ENCODE results near the gene TUT1. TPM values are rescaled to one million over a fixed set of nuclear protein-coding genes. Genes with fewer than 3 reads are reported as not detected.
A peak's percentile ranks its signal among the peaks of the same experiment; 100 is the strongest.

Gene TUT1
- total RNA-seq, 1 donor from 2014 or later, result 22.1 TPM

- Mint-ChIP-seq H3K9me3 (no peaks in the 10 kb centered on the region), H3K27ac (peak overlapping the region; percentile 100), H3K36me3 (peaks cover 31% of the 10 kb centered on the region), H3K27me3 (peaks cover 3% of the 10 kb centered on the region), H3K4me3 (peak overlapping the region; percentile 94), H3K4me1 (ENCODE audit: unreplicated experiment) (peaks cover 42% of the 10 kb centered on the region)
- no peak for DNase-seq (ENCODE audit: extremely low spot score, unreplicated experiment)
- no peak for TF ChIP-seq CTCF (conservative IDR thresholded peaks at IDR 0.05)
Observed at GRCh38 chr11:62599901-62600300, 8.6 kb upstream of the TUT1 start.

GRCh38 chr11:62599069-62599696 is 7.9 kb upstream of the TUT1 start:
- Mint-ChIP-seq H3K27me3 (peaks cover 3% of the 10 kb centered on the region), H3K36me3 (peaks cover 34% of the 10 kb centered on the region), H3K4me1 (ENCODE audit: unreplicated experiment) (peaks cover 40% of the 10 kb centered on the region), H3K9me3 (no peaks in the 10 kb centered on the region), H3K27ac (peak overlapping the region; percentile 100), H3K4me3 (peak overlapping the region; percentile 94)
- TF ChIP-seq CTCF (conservative IDR thresholded peaks at IDR 0.05), result no peak
- DNase-seq (ENCODE audit: extremely low spot score, unreplicated experiment), result peak; percentile 90

GRCh38 chr11:62595124-62595523 is 3.8 kb upstream of the TUT1 start:
- no peaks in the 10 kb centered on the region for H3K9me3 Mint-ChIP-seq
- peaks cover 35% of the 10 kb centered on the region for H3K36me3 Mint-ChIP-seq
- no peak for TF ChIP-seq CTCF (conservative IDR thresholded peaks at IDR 0.05)
- peak overlapping the region; percentile 68 for H3K27ac Mint-ChIP-seq
- H3K4me3 Mint-ChIP-seq, result no peak overlapping the region
- no peaks in the 10 kb centered on the region for H3K27me3 Mint-ChIP-seq
- DNase-seq (ENCODE audit: extremely low spot score, unreplicated experiment), result no peak
- peaks cover 38% of the 10 kb centered on the region for H3K4me1 Mint-ChIP-seq (ENCODE audit: unreplicated experiment)

- H3K4me3 Mint-ChIP-seq, result peak overlapping the region; percentile 85
Observed at GRCh38 chr11:62593434-62594044, 2.2 kb upstream of the TUT1 start.

GRCh38 chr11:62592989-62593421 is 1.7 kb upstream of the TUT1 start:
- DNase-seq (ENCODE audit: extremely low spot score, unreplicated experiment), result no peak
- Mint-ChIP-seq H3K27ac (no peak overlapping the region), H3K4me3 (no peak overlapping the region), H3K9me3 (no peaks in the 10 kb centered on the region), H3K4me1 (ENCODE audit: unreplicated experiment) (peaks cover 20% of the 10 kb centered on the region), H3K27me3 (no peaks in the 10 kb centered on the region), H3K36me3 (peaks cover 14% of the 10 kb centered on the region)
- no peak for TF ChIP-seq CTCF (conservative IDR thresholded peaks at IDR 0.05)

More at GRCh38 chr11:62593434-62594044, 2.2 kb upstream of the TUT1 start:
- Mint-ChIP-seq H3K4me1 (ENCODE audit: unreplicated experiment) (peaks cover 23% of the 10 kb centered on the region), H3K27me3 (no peaks in the 10 kb centered on the region), H3K36me3 (peaks cover 19% of the 10 kb centered on the region), H3K27ac (peak overlapping the region; percentile 88), H3K9me3 (no peaks in the 10 kb centered on the region)
- DNase-seq (ENCODE audit: extremely low spot score, unreplicated experiment), result no peak
- TF ChIP-seq CTCF (conservative IDR thresholded peaks at IDR 0.05), result peak; percentile 71
